GM18526 (cell line): ENCODE data around the gene WFIKKN2.

Source experiments
- POLR2A ChIP-seq: IDR thresholded peaks from 3 replicates; pipeline ENCODE4 v1.6.1; 2011; ENCODE audit not compliant: insufficient read length; ENCODE audit errors: extremely low read depth

Gene WFIKKN2

GRCh38 chr17:50803676-50804075 is 31.7 kb upstream of the WFIKKN2 start:
- no peak for TF ChIP-seq POLR2A

- TF ChIP-seq POLR2A: no peak
These were observed 29.9 kb upstream of the WFIKKN2 start for GRCh38 chr17:50805486-50805885.

GRCh38 chr17:50806141-50806643 is 29.2 kb upstream of the WFIKKN2 start:
- no peak for TF ChIP-seq POLR2A

- TF ChIP-seq POLR2A: no peak
These were observed 28.4 kb upstream of the WFIKKN2 start for GRCh38 chr17:50807009-50807408.

GRCh38 chr17:50807675-50808074 is 27.7 kb upstream of the WFIKKN2 start:
- no peak for TF ChIP-seq POLR2A

GRCh38 chr17:50808413-50808812 is 27.0 kb upstream of the WFIKKN2 start:
- TF ChIP-seq POLR2A: no peak

- no peak for TF ChIP-seq POLR2A
These were observed 26.5 kb upstream of the WFIKKN2 start for GRCh38 chr17:50808888-50809287.

- no peak for TF ChIP-seq POLR2A
These were observed 21.8 kb upstream of the WFIKKN2 start for GRCh38 chr17:50813583-50813982.

GRCh38 chr17:50815400-50815799 is 20.0 kb upstream of the WFIKKN2 start:
- no peak for TF ChIP-seq POLR2A

- TF ChIP-seq POLR2A: no peak
These were observed 19.1 kb upstream of the WFIKKN2 start for GRCh38 chr17:50816271-50816670.

GRCh38 chr17:50816771-50817751 is 18.3 kb upstream of the WFIKKN2 start:
- no peak for TF ChIP-seq POLR2A

- TF ChIP-seq POLR2A: no peak
These were observed 17.5 kb upstream of the WFIKKN2 start for GRCh38 chr17:50817838-50818237.

GRCh38 chr17:50818261-50818660 is 17.1 kb upstream of the WFIKKN2 start:
- TF ChIP-seq POLR2A: no peak

- no peak for TF ChIP-seq POLR2A
These were observed 16.3 kb upstream of the WFIKKN2 start for GRCh38 chr17:50818921-50819657.

- no peak for TF ChIP-seq POLR2A
These were observed 14.7 kb upstream of the WFIKKN2 start for GRCh38 chr17:50820651-50821050.

GRCh38 chr17:50822550-50822949 is 12.8 kb upstream of the WFIKKN2 start:
- TF ChIP-seq POLR2A: no peak
